Right atrium auricular region (tissue), 2 donors: Measurements from ENCODE around the gene CTDP1. TPM values are rescaled to one million over a fixed set of nuclear protein-coding genes. Genes with fewer than 3 reads are reported as not detected.
"Not testable (repeated sequence)": the region's sequence is repeated elsewhere in the genome, so short reads cannot be mapped to it uniquely, and the experiment has no call there.

ENCODE experiments used
- DNase-seq: peaks from one replicate; pipeline ENCODE4 v3.0.0-alpha.2; 2019; ENCODE audit warnings: low spot score
- H3K27ac ChIP-seq, 2 donors: fragments of 200-600 bp; sonication (generic); 1 replicate in 1 of 2; 2 replicates in 1 of 2; pipeline ENCODE4 v1.5.1; 2016 to 2019
- H3K27me3 ChIP-seq, 2 donors: fragments of 200-600 bp; sonication (generic); one replicate each; pipeline versions ENCODE4 v1.5.1 to v1.6.0; 2017 to 2019
- H3K36me3 ChIP-seq: fragments of 200-600 bp; sonication (generic); one replicate; pipeline ENCODE4 v1.5.1; 2016
- H3K4me1 ChIP-seq, 2 donors: fragments of 200-600 bp; sonication (generic); one replicate each; pipeline versions ENCODE4 v1.5.1 to v1.6.0; 2017 to 2019
- H3K4me3 ChIP-seq, 2 donors: fragments of 200-600 bp; sonication (generic); 1 replicate in 1 of 2; 2 replicates in 1 of 2; pipeline ENCODE4 v1.5.1; 2017 to 2019; ENCODE audit warnings: mild to moderate bottlenecking in 1 of 2, moderate library complexity in 1 of 2
- H3K9me3 ChIP-seq, 2 donors: fragments of 200-600 bp; sonication (generic); one replicate each; pipeline ENCODE4 v1.5.1; 2019
- CTCF ChIP-seq, 2 donors: fragments of 200-600 bp; sonication (generic); IDR thresholded peaks; one replicate each; pipeline ENCODE4 v1.5.1; 2019; ENCODE audit warnings: antibody characterized with exemption in 2 of 2
- total RNA-seq, 2 donors: library from RNA; depleted of rRNA; stranded (reverse); fragments of >200 nt; gene quantifications; one replicate each; pipeline ENCODE4 v1.1.0, GENCODE V29; 2016

The CTDP1 gene
- total RNA-seq, 2 donors from 2014 or later, result 6.3 to 9.2 TPM

DNA sequence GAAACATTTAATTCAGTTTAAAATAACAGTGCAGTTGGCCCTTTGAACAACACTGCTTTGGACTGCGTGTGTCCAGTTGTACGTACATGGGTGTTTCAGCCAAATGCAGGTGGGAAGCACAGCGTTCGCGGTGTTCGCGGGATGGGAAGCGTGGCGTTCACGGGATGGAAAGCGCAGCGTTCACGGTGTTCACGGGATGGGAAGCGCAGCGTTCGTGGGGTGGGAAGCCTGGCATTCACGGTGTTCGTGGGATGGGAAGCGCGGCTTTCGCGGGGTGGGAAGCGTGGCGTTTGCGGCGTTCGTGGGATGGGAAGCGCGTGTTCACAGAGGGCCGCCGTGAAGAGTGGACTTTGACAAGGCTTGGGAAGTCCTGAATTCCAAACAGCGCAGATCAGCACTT, 47.6 kb downstream of the CTDP1 start:
- Histone ChIP-seq H3K27me3 (no peaks in the 10 kb centered on the region), H3K36me3 (peaks cover 40% of the 10 kb centered on the region), H3K4me3 (no peak overlapping the region), H3K9me3 (peaks cover 5 to 6% of the 10 kb centered on the region in 2 donors), H3K4me1 (no peaks in the 10 kb centered on the region), H3K27ac (no peak overlapping the region)
- TF ChIP-seq CTCF (IDR thresholded peaks at IDR 0.05), result no peak
- DNase-seq, result no peak

DNA sequence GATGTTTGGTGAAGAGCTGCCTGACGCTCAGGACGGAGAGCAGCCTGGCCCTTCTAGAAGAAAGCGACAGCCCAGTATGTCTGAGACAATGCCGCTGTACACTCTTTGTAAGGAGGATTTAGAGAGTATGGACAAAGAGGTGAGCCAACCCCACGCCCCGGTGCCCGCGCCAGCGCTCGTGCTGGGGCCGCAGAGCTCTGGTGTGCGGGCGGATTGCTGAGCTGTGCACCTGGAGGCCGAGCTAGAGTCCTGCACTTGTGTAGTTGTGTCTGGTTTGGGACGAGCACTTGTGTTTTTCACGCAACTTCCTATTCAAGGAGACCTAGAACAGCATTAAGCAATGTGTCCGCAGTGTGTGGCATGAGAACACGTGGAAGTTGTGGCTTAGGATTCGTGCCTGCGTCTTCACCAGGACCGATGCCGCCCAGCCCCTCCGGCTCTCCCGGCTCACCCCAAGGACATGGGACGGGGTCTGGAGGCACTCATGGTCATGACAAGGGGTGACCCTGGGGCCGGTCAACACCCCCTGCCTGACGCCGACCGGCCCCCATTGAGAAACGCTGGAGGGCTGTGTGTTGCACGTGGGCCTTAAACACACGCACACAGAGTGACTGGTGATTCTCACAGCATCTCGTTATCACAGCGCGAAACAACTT, 49.5 kb downstream of the CTDP1 start:
- H3K4me3 ChIP-seq, result no peak overlapping the region
- peaks cover 6% of the 10 kb centered on the region in 2 donors for H3K9me3 ChIP-seq
- no peak for DNase-seq
- peaks cover 59% of the 10 kb centered on the region for H3K36me3 ChIP-seq
- no peaks in the 10 kb centered on the region for H3K27me3 ChIP-seq
- no peaks in the 10 kb centered on the region for H3K4me1 ChIP-seq
- no peak overlapping the region for H3K27ac ChIP-seq
- TF ChIP-seq CTCF (IDR thresholded peaks at IDR 0.05), result no peak

DNA sequence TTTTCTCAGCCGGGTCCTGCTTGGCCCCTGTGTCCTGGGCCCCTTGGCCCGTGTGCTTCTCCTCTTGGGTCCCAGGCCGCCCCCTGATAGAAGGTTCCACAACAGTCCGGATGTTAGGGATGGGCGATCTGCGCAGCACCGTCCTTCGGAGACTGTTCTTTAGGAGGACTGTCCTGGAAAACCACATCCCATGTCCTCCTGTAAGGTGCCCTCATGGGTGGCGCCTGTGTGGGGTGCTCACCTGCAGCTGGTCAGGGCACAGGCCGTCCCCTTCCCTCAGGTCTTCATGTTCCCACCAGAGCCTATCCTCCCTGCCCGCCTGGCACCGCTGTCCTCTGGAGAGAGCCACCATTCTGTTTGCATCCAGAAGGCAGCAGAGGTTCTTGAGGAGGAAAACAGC, 50.0 kb downstream of the CTDP1 start:
- H3K4me3 ChIP-seq, result no peak overlapping the region
- TF ChIP-seq CTCF (IDR thresholded peaks at IDR 0.05), result no peak
- H3K9me3 ChIP-seq, result peaks cover 6% of the 10 kb centered on the region in 2 donors
- H3K36me3 ChIP-seq, result peaks cover 64% of the 10 kb centered on the region
- H3K4me1 ChIP-seq, result no peaks in the 10 kb centered on the region
- no peak for DNase-seq
- no peak overlapping the region for H3K27ac ChIP-seq
- no peaks in the 10 kb centered on the region for H3K27me3 ChIP-seq

GRCh38 chr18:79730804-79731203, 51.2 kb downstream of the CTDP1 start:
- no peak for TF ChIP-seq CTCF (IDR thresholded peaks at IDR 0.05)
- DNase-seq, result no peak
- peaks cover 71% of the 10 kb centered on the region for H3K36me3 ChIP-seq

GRCh38 chr18:79731881-79732720, 52.5 kb downstream of the CTDP1 start:
- H3K27ac ChIP-seq, H3K9me3 ChIP-seq, H3K4me3 ChIP-seq, DNase-seq, H3K4me1 ChIP-seq, H3K27me3 ChIP-seq: not testable (repeated sequence)
- peaks cover 83% of the 10 kb centered on the region for H3K36me3 ChIP-seq

More at GRCh38 chr18:79730804-79731203, 51.2 kb downstream of the CTDP1 start:
- H3K9me3 ChIP-seq, result peaks cover 6% of the 10 kb centered on the region in 2 donors
- no peak overlapping the region for H3K4me3 ChIP-seq
- no peaks in the 10 kb centered on the region for H3K4me1 ChIP-seq
- H3K27me3 ChIP-seq, result no peaks in the 10 kb centered on the region
- no peak overlapping the region for H3K27ac ChIP-seq

GRCh38 chr18:79732721-79733025, 53.1 kb downstream of the CTDP1 start:
- DNase-seq, result no peak

More at GRCh38 chr18:79732721-79733025, 53.1 kb downstream of the CTDP1 start:
- Histone ChIP-seq H3K9me3 (peaks cover 6% of the 10 kb centered on the region in 2 donors), H3K4me3 (no peak overlapping the region), H3K36me3 (peaks cover 89% of the 10 kb centered on the region), H3K4me1 (no peaks in the 10 kb centered on the region), H3K27ac (no peak overlapping the region), H3K27me3 (no peaks in the 10 kb centered on the region)
- no peak for TF ChIP-seq CTCF (IDR thresholded peaks at IDR 0.05)
